Subcutaneous adipose tissue (tissue), 4 donors: ENCODE measurements around the gene SLPI. TPM values are rescaled to one million over a fixed set of nuclear protein-coding genes. Genes with fewer than 3 reads are reported as not detected.

Experiments
- CTCF ChIP-seq: fragments of 450-650 bp; IDR thresholded peaks from one replicate; pipeline ENCODE4 v1.5.1; 2016; ENCODE audit warnings: low read depth, mild to moderate bottlenecking, control low read depth, antibody characterized with exemption, moderate library complexity
- total RNA-seq, 4 donors: library from RNA; depleted of rRNA; stranded (reverse); fragments of >200 nt; gene quantifications; one replicate each; pipeline ENCODE4 v1.1.0, GENCODE V29; 2016

SLPI gene
- total RNA-seq, 4 donors from 2014 or later = 7.0 to 52.3 (median 22.9) TPM

- TF ChIP-seq CTCF = no peak
Observed at GRCh38 chr20:45269056-45269455, 14.7 kb upstream of the SLPI start.

- no peak for TF ChIP-seq CTCF
Observed at GRCh38 chr20:45268531-45268930, 14.2 kb upstream of the SLPI start.

GRCh38 chr20:45266977-45267376 is 12.6 kb upstream of the SLPI start:
- TF ChIP-seq CTCF = no peak

- TF ChIP-seq CTCF = no peak
Observed at GRCh38 chr20:45263556-45264266, 9.3 kb upstream of the SLPI start.

GRCh38 chr20:45258664-45259063 is 4.3 kb upstream of the SLPI start:
- no peak for TF ChIP-seq CTCF

- TF ChIP-seq CTCF = no peak
Observed at GRCh38 chr20:45258259-45258658, 3.9 kb upstream of the SLPI start.

- no peak for TF ChIP-seq CTCF
Observed at GRCh38 chr20:45257711-45258110, 3.3 kb upstream of the SLPI start.
